Right ventricle myocardium superior (tissue), 1 donor: ENCODE results near the gene EPAS1. TPM values are rescaled to one million over a fixed set of nuclear protein-coding genes. Genes with fewer than 3 reads are reported as not detected.

ENCODE experiments used
- ATAC-seq: fragments of 200-7000 bp; cut with Tn5 transposase; one replicate; pipeline ENCODE4 v1.9.1; 2020; ENCODE audit warnings: mild to moderate bottlenecking; ENCODE audit not compliant: poor library complexity
- DNase-seq: peaks from one replicate; pipeline ENCODE4 v3.0.0-alpha.2; 2020
- intact Hi-C: fragments of 100-400 bp; cut with DNase I; formaldehyde crosslinking; loops from one replicate; pipeline ENCODE4 v1.11.2; 2022
- total RNA-seq: library from RNA; stranded (reverse); fragmentation: NEBNext Ultra II Directional; extraction: Animal tissue kit (Norgen Biotek cat#: 25700); gene quantifications from one replicate; pipeline ENCODE4 v1.2.1, GENCODE V29; 2021
- donor health status: DM: no; HTN: yes; CAD: no; lungs with severe emphysema.

The EPAS1 gene
- total RNA-seq, 1 donor from 2014 or later = 200 TPM

GRCh38 chr2:46311651-46312223 is 14.5 kb downstream of the EPAS1 start:
- ATAC-seq (no peak), DNase-seq (no peak)
- intact Hi-C loops = no loop called here

GRCh38 chr2:46313063-46313462 is 15.9 kb downstream of the EPAS1 start:
- ATAC-seq = no peak
- intact Hi-C loops = no loop called here
- DNase-seq = no peak

- DNase-seq = no peak
- no peak for ATAC-seq
- intact Hi-C loops = no loop called here
Observed at GRCh38 chr2:46314065-46314835, 17.0 kb downstream of the EPAS1 start.

- DNase-seq (peak; percentile 92), ATAC-seq (peak; percentile 93)
- intact Hi-C loops = no loop called here
Observed at GRCh38 chr2:46315103-46315890, 18.1 kb downstream of the EPAS1 start.

GRCh38 chr2:46317094-46317486 is 19.9 kb downstream of the EPAS1 start:
- intact Hi-C loops = no loop called here

GRCh38 chr2:46318579-46319460 is 21.6 kb downstream of the EPAS1 start:
- intact Hi-C loops = no loop called here
- ATAC-seq = no peak

More at GRCh38 chr2:46317094-46317486, 19.9 kb downstream of the EPAS1 start:
- DNase-seq (no peak), ATAC-seq (no peak)

GRCh38 chr2:46319711-46320110 is 22.5 kb downstream of the EPAS1 start:
- ATAC-seq = no peak
- intact Hi-C loops = no loop called here

More at GRCh38 chr2:46318579-46319460, 21.6 kb downstream of the EPAS1 start:
- no peak for DNase-seq

GRCh38 chr2:46320141-46320567 is 22.9 kb downstream of the EPAS1 start:
- DNase-seq (no peak), ATAC-seq (no peak)
- intact Hi-C loops = no loop called here

More at GRCh38 chr2:46319711-46320110, 22.5 kb downstream of the EPAS1 start:
- no peak for DNase-seq

GRCh38 chr2:46323730-46324129 is 26.5 kb downstream of the EPAS1 start:
- no peak for ATAC-seq
- intact Hi-C loops = no loop called here
- DNase-seq = no peak

GRCh38 chr2:46325182-46325928 is 28.1 kb downstream of the EPAS1 start:
- ATAC-seq (no peak), DNase-seq (no peak)
- intact Hi-C loops = no loop called here

GRCh38 chr2:46326231-46326980 is 29.2 kb downstream of the EPAS1 start:
- DNase-seq (no peak), ATAC-seq (no peak)
- intact Hi-C loops = no loop called here

- intact Hi-C loops = no loop called here
- DNase-seq (no peak), ATAC-seq (no peak)
Observed at GRCh38 chr2:46327627-46328026, 30.4 kb downstream of the EPAS1 start.

- intact Hi-C loops = no loop called here
- ATAC-seq = no peak
- DNase-seq = no peak
Observed at GRCh38 chr2:46328291-46328690, 31.1 kb downstream of the EPAS1 start.

- ATAC-seq (no peak), DNase-seq (no peak)
- intact Hi-C loops = no loop called here
Observed at GRCh38 chr2:46328829-46329228, 31.6 kb downstream of the EPAS1 start.

- no peak for ATAC-seq
- intact Hi-C loops = no loop called here
- DNase-seq = no peak
Observed at GRCh38 chr2:46329340-46329739, 32.1 kb downstream of the EPAS1 start.

- DNase-seq = no peak
- peak; percentile 7 for ATAC-seq
- intact Hi-C loops = no loop called here
Observed at GRCh38 chr2:46329803-46330775, 32.9 kb downstream of the EPAS1 start.
